OCI-LY7 (cell line): Measurements from ENCODE around the gene MACROD2. TPM values are rescaled to one million over a fixed set of nuclear protein-coding genes. Genes with fewer than 3 reads are reported as not detected.

Source experiments
- BruUV-seq: library from RNA; stranded (reverse); fragments of 400-500 nt; replicated peaks from 2 replicates; lab custom pipeline; 2021; lab: Mats Ljungman, UMichigan
- CTCF ChIA-PET: fragments of 300-600 bp; sonication (Branson Sonifier 250); formaldehyde crosslinking; loops from one replicate; lab custom pipeline; 2022; ENCODE audit warnings: antibody characterized with exemption; ENCODE audit not compliant: unreplicated experiment; lab: Charles Lee
- POLR2A ChIA-PET: fragments of 300-600 bp; sonication (Branson Sonifier 250); formaldehyde crosslinking; loops from one replicate; lab custom pipeline; 2022; ENCODE audit warnings: antibody characterized with exemption; lab: Charles Lee
- DNase-seq: peaks from one replicate; pipeline ENCODE4 v3.0.0-alpha.2; 2015; ENCODE audit warnings: low spot score
- H2AFZ ChIP-seq: fragments of 200-600 bp; sonication (generic), shearing (Covaris generic); 2 replicates; pipeline ENCODE4 v1.6.1; 2014; ENCODE audit warnings: mild to moderate bottlenecking, antibody characterized with exemption, low read length, moderate library complexity
- H3K27ac ChIP-seq: fragments of 200-600 bp; sonication (generic); 2 replicates; pipeline ENCODE4 v1.5.1; 2014; ENCODE audit warnings: mixed run types, low read depth, mild to moderate bottlenecking, moderate library complexity, low read length, inconsistent platforms; ENCODE audit not compliant: poor library complexity, severe bottlenecking
- H3K36me3 ChIP-seq: fragments of 200-600 bp; sonication (generic); 2 replicates; pipeline ENCODE4 v1.6.1; 2014; ENCODE audit warnings: mild to moderate bottlenecking, antibody characterized with exemption, low read length, moderate library complexity, mixed read lengths; ENCODE audit not compliant: insufficient read depth
- H3K4me1 ChIP-seq: fragments of 200-600 bp; sonication (generic); 2 replicates; pipeline ENCODE4 v1.5.1; 2014; ENCODE audit warnings: mild to moderate bottlenecking, low read length; ENCODE audit not compliant: insufficient read depth, poor library complexity, severe bottlenecking
- H3K4me2 ChIP-seq: fragments of 200-600 bp; sonication (generic); 2 replicates; pipeline ENCODE4 v1.6.1; 2014; ENCODE audit warnings: mild to moderate bottlenecking, low read length
- H3K4me3 ChIP-seq: fragments of 200-600 bp; sonication (generic); 2 replicates; pipeline ENCODE4 v1.5.1; 2014; ENCODE audit warnings: mild to moderate bottlenecking, low read depth, low read length; ENCODE audit not compliant: poor library complexity, severe bottlenecking
- H3K79me2 ChIP-seq: fragments of 200-600 bp; sonication (generic); 2 replicates; pipeline ENCODE4 v1.6.1; 2016; ENCODE audit warnings: low read depth, mild to moderate bottlenecking, low read length, moderate library complexity, mixed read lengths; ENCODE audit not compliant: insufficient read depth
- H3K9me2 ChIP-seq: fragments of 200-600 bp; sonication (generic); 2 replicates; pipeline ENCODE4 v1.6.1; 2016; ENCODE audit warnings: mild to moderate bottlenecking, low read length, mixed read lengths; ENCODE audit not compliant: insufficient read depth
- H3K9me3 ChIP-seq: fragments of 200-600 bp; sonication (generic); 2 replicates; pipeline ENCODE4 v1.6.1; 2014; ENCODE audit warnings: mild to moderate bottlenecking, mixed run types, low read length, mixed read lengths
- H4K20me1 ChIP-seq: fragments of 200-600 bp; sonication (generic); 2 replicates; pipeline ENCODE4 v1.6.1; 2014; ENCODE audit warnings: mild to moderate bottlenecking, antibody characterized with exemption, low read length, moderate library complexity, mixed read lengths; ENCODE audit not compliant: insufficient read depth
- CTCF ChIP-seq: fragments of 200-600 bp; sonication (generic); conservative IDR thresholded peaks from 2 replicates; pipeline ENCODE4 v1.5.1; 2014; ENCODE audit warnings: mild to moderate bottlenecking, antibody characterized with exemption, low read length, moderate library complexity, mixed read lengths
- EZH2phosphoT487 ChIP-seq: fragments of 200-600 bp; sonication (generic); IDR thresholded peaks from 2 replicates; pipeline ENCODE4 v1.6.1; 2018; ENCODE audit warnings: low read depth, borderline replicate concordance, mild to moderate bottlenecking, mixed run types, antibody characterized with exemption, low read length, moderate library complexity, mixed read lengths
- intact Hi-C: fragments of 100-400 bp; cut with micrococcal nuclease; formaldehyde crosslinking; loops from one replicate; pipeline ENCODE4 v1.10.0; 2022; ENCODE audit not compliant: unreplicated experiment
- total RNA-seq, 2 experiments: library from RNA; depleted of rRNA in 1 of 2; stranded (reverse); fragments of >200 nt in 1 of 2; shearing (Covaris generic) in 1 of 2; gene quantifications; 2 replicates each; pipeline ENCODE4 v1.2.3, GENCODE V29; 2014 to 2022

MACROD2 gene
- total RNA-seq, 2 experiments from 2014 or later, result 0.09 to 4.5 TPM

- Histone ChIP-seq H4K20me1 (no peaks in the 10 kb centered on the region), H2AFZ (no peak overlapping the region), H3K9me3 (no peaks in the 10 kb centered on the region), H3K27ac (no peak overlapping the region), H3K4me2 (no peak overlapping the region), H3K36me3 (no peaks in the 10 kb centered on the region), H3K4me1 (no peaks in the 10 kb centered on the region), H3K79me2 (no peaks in the 10 kb centered on the region), H3K4me3 (no peak overlapping the region), H3K9me2 (no peaks in the 10 kb centered on the region)
- intact Hi-C loops, result no loop called here
- BruUV-seq, result no TSS peak
- CTCF ChIA-PET, result no interaction called here
- POLR2A ChIA-PET, result interaction anchor here (0.6 kb wide), 1 partner anchor 118 kb away, joined by 3 read pairs; no protein-coding TSS in a partner anchor
- TF ChIP-seq EZH2phosphoT487 (no peak), CTCF (no peak)
- no peak for DNase-seq
These were observed 952.6 kb downstream of the MACROD2 start for GRCh38 chr20:14947946-14948345.

- H4K20me1 ChIP-seq, result no peaks in the 10 kb centered on the region
- no peaks in the 10 kb centered on the region for H3K9me3 ChIP-seq
- TF ChIP-seq CTCF (no peak), EZH2phosphoT487 (no peak)
- H3K9me2 ChIP-seq, result no peaks in the 10 kb centered on the region
- DNase-seq, result no peak
- H3K79me2 ChIP-seq, result no peaks in the 10 kb centered on the region
- intact Hi-C loops, result no loop called here
- ChIA-PET POLR2A (no interaction called here), CTCF (no interaction called here)
- H2AFZ ChIP-seq, result no peak overlapping the region
- no peaks in the 10 kb centered on the region for H3K36me3 ChIP-seq
- no peak overlapping the region for H3K4me3 ChIP-seq
- no TSS peak for BruUV-seq
- H3K4me2 ChIP-seq, result no peak overlapping the region
- no peak overlapping the region for H3K27ac ChIP-seq
- H3K4me1 ChIP-seq, result no peaks in the 10 kb centered on the region
These were observed 953.1 kb downstream of the MACROD2 start for GRCh38 chr20:14948416-14948815.

- TF ChIP-seq EZH2phosphoT487 (no peak), CTCF (no peak)
- no peaks in the 10 kb centered on the region for H3K9me3 ChIP-seq
- no peak for DNase-seq
- H3K36me3 ChIP-seq, result no peaks in the 10 kb centered on the region
- H3K4me3 ChIP-seq, result no peak overlapping the region
- BruUV-seq, result no TSS peak
- H2AFZ ChIP-seq, result no peak overlapping the region
- H3K9me2 ChIP-seq, result no peaks in the 10 kb centered on the region
- H3K4me2 ChIP-seq, result no peak overlapping the region
- H3K79me2 ChIP-seq, result no peaks in the 10 kb centered on the region
- no peaks in the 10 kb centered on the region for H4K20me1 ChIP-seq
- CTCF ChIA-PET, result no interaction called here
- no peak overlapping the region for H3K27ac ChIP-seq
- no peaks in the 10 kb centered on the region for H3K4me1 ChIP-seq
- POLR2A ChIA-PET, result no interaction called here
- intact Hi-C loops, result no loop called here
These were observed 955.3 kb downstream of the MACROD2 start for GRCh38 chr20:14950633-14951032.
